Heart left ventricle (tissue), 16 donors: ENCODE results near the gene DBX2. TPM values are rescaled to one million over a fixed set of nuclear protein-coding genes. Genes with fewer than 3 reads are reported as not detected.
"Not testable (repeated sequence)": the region's sequence is repeated elsewhere in the genome, so short reads cannot be mapped to it uniquely, and the experiment has no call there.

Source experiments
- ATAC-seq, 4 donors: fragments of 200-7000 bp; cut with Tn5 transposase; one replicate each; pipeline ENCODE4 v1.9.1; 2020 to 2022; ENCODE audit warnings: moderate library complexity in 4 of 4, mild to moderate bottlenecking in 3 of 4, moderate number of reproducible peaks in 1 of 4
- DNase-seq, 5 donors: peaks; one replicate each; pipeline ENCODE4 v3.0.0-alpha.2; 2020
- H3K27ac ChIP-seq, 12 donors: fragments of 200-600 bp; sonication (generic) in 4 of 12; one replicate each; pipeline versions ENCODE4 v1.5.0 to v1.8.0; 2016 to 2022; ENCODE audit warnings: mild to moderate bottlenecking in 2 of 12
- H3K27me3 ChIP-seq, 9 donors: fragments of 200-600 bp; sonication (generic) in 2 of 9; one replicate each; pipeline versions ENCODE4 v1.5.1 to v1.8.0; 2016 to 2022; ENCODE audit warnings: mild to moderate bottlenecking in 3 of 9
- H3K36me3 ChIP-seq, 9 donors: fragments of 200-600 bp; sonication (generic) in 2 of 9; one replicate each; pipeline versions ENCODE4 v1.5.0 to v1.8.0; 2018 to 2022; ENCODE audit warnings: mild to moderate bottlenecking in 2 of 9
- H3K4me1 ChIP-seq, 12 donors: fragments of 200-600 bp; sonication (generic) in 4 of 12; one replicate each; pipeline versions ENCODE4 v1.5.0 to v1.8.0; 2016 to 2022; ENCODE audit warnings: mild to moderate bottlenecking in 3 of 12
- H3K4me3 ChIP-seq, 12 donors: fragments of 200-600 bp; sonication (generic) in 4 of 12; one replicate each; pipeline versions ENCODE4 v1.5.0 to v1.8.0; 2017 to 2022; ENCODE audit warnings: mild to moderate bottlenecking in 9 of 12, moderate library complexity in 4 of 12
- H3K9me3 ChIP-seq, 12 donors: fragments of 200-600 bp; sonication (generic) in 4 of 12; one replicate each; pipeline versions ENCODE4 v1.5.0 to v1.8.0; 2016 to 2022; ENCODE audit warnings: mild to moderate bottlenecking in 1 of 12
- CTCF ChIP-seq, 12 donors: fragments of 200-600 bp; sonication (generic) in 4 of 12; IDR thresholded peaks; one replicate each; pipeline versions ENCODE4 v1.5.0 to v1.8.0; 2018 to 2022; ENCODE audit warnings: antibody characterized with exemption in 12 of 12, mild to moderate bottlenecking in 5 of 12
- POLR2A ChIP-seq, 2 donors: fragments of 450-650 bp; IDR thresholded peaks; one replicate each; pipeline ENCODE4 v1.6.1; 2017; ENCODE audit warnings: antibody characterized with exemption in 2 of 2, mild to moderate bottlenecking in 2 of 2, moderate library complexity in 2 of 2
- WGBS, 4 donors: extraction: QIAGEN DNeasy Blood & Tissue Kit in 2 of 4; methylation state at CpG; one replicate each; pipeline versions ENCODE4 v1.1.5 to v1.1.7; 2013 to 2018; 5-methylcytosine and 5-hydroxymethylcytosine counted together
- intact Hi-C, 10 donors: fragments of 100-400 bp; cut with DNase I; formaldehyde crosslinking; loops; one replicate each; pipeline versions ENCODE4 v1.11.1 to v1.14.2; 2022
- polyA plus RNA-seq, 2 donors: library from polyadenylated mRNA; stranded (reverse); fragments of 200-250 nt; gene quantifications; one replicate each; pipeline ENCODE4 v1.2.3, GENCODE V29; 2013
- total RNA-seq, 9 donors: library from RNA; depleted of rRNA in 2 of 9; stranded (reverse); fragments of >200 nt in 2 of 9; fragmentation: NEBNext Ultra II Directional in 3 of 9; extraction: Animal tissue kit (Norgen Biotek cat#: 25700) in 3 of 9; gene quantifications; one replicate each; pipeline versions ENCODE4 v1.1.0 to v1.2.4, GENCODE V29; 2016 to 2023
- donor health status: ischemic (EF 13 %, LVEDD 7.1; RV severe dilation, severe dysfunction).
- donor health status: healthy with polysubstance abuse.
- donor health status: DM: no; HTN: yes; CAD: no.
- donor health status: DM: no; HTN: no; CAD: no.
- donor health status: ischemic (EF 25% LVEDD 6.9; RV normal size, moderate dysfunction).
- donor health status: ischemic (EF 25% LVEDD 5.7; RV mildly dilated, moderate dysfunction).
- donor health status: healthy.
- donor health status: DM: yes; HTN: yes; CAD: no.
- donor health status: ischemic (EF 35%, LVEDD 5.7; RV mildly dilated, moderate dysfunction).
- donor health status: nonischemic (EF 11% LVEDD 7.7; RV severe dilation, severe dysfunction).
- donor health status: DM: yes; HTN: yes; CAD: no.
- donor health status: PGD.
- donor health status: ischemic (EF 29% LVEDD 5.4; RV normal size, mild dysfunction).
- donor health status: nonischemic (EF 23%, LVEDD 6.1; RV moderate dilation, normal function).

Gene DBX2
- total and polyA plus RNA-seq, 11 donors: 0.32 to 0.45 TPM; not detected in 9

DNA sequence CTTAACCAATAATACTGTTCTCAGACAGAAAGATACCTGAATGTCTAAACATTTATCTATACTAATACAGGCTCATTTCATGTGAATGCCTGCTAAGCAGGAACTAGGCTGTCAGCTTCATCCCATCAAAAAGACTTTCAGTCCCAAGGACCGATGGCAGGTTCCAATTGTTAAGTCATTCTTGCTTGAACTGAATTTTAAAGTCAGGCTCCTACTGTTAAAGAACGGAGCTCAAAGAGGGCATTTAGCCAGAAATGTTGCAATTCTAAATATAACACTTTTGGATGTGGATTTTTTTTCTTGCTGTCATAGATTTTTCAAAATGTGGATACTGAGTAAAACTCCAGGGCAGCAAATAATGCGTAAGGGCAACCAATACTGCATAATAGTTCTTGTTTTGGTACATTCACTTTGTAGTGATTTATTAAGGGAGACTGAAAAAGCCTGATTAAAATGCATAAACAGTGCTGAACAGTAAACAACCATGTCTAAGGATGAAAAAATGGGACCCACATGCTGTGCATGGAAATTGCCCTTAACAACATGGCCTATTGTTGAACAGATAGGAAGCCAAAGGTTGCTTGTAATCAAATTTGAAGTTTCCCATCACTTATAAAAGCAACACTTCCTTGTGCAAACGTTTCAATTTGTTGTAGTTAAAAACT, 38.6 kb upstream of the DBX2 start:
- TF ChIP-seq POLR2A (IDR thresholded peaks at IDR 0.05) (no peak), CTCF (IDR thresholded peaks at IDR 0.05) (no peak)
- intact Hi-C loops: no loop called here
- ATAC-seq (no peak), DNase-seq (no peak)
- H3K4me1 ChIP-seq: no peaks in the 10 kb centered on the region
- peaks cover 0 to 13% (median 2%) of the 10 kb centered on the region in 12 donors for H3K9me3 ChIP-seq
- 43 to 49% (median 46%) methylated on average over 4 of the region's 4 CpGs for WGBS, 4 donors
- H3K27ac ChIP-seq: peak overlapping the region in 1 of 12 donors; percentile 27
- no peak overlapping the region for H3K4me3 ChIP-seq
- peaks cover 0 to 5% (median 0%) of the 10 kb centered on the region in 9 donors for H3K27me3 ChIP-seq
- H3K36me3 ChIP-seq: no peaks in the 10 kb centered on the region

- ATAC-seq: no peak
- 67 to 88% (median 83%) methylated on average over 1 of the region's 1 CpG for WGBS, 4 donors
- Histone ChIP-seq H3K4me3 (no peak overlapping the region), H3K36me3 (no peaks in the 10 kb centered on the region), H3K27me3 (no peaks in the 10 kb centered on the region), H3K9me3 (peaks cover 0 to 13% (median 2%) of the 10 kb centered on the region in 12 donors), H3K4me1 (no peaks in the 10 kb centered on the region), H3K27ac (no peak overlapping the region)
- intact Hi-C loops: no loop called here
- TF ChIP-seq POLR2A (IDR thresholded peaks at IDR 0.05): no peak
- no peak for TF ChIP-seq CTCF (IDR thresholded peaks at IDR 0.05)
- no peak for DNase-seq
Measured at GRCh38 chr12:45088608-45089007, 37.7 kb upstream of the DBX2 start.

GRCh38 chr12:45084248-45084647, 33.3 kb upstream of the DBX2 start:
- DNase-seq, ATAC-seq, intact Hi-C loops, H3K27ac ChIP-seq, H3K4me3 ChIP-seq, H3K4me1 ChIP-seq, H3K36me3 ChIP-seq, H3K27me3 ChIP-seq: not testable (repeated sequence)
- H3K9me3 ChIP-seq: peaks cover 0 to 13% (median 2%) of the 10 kb centered on the region in 12 donors
- 90 to 96% (median 92%) methylated on average over 3 of the region's 3 CpGs for WGBS, 4 donors

DNA sequence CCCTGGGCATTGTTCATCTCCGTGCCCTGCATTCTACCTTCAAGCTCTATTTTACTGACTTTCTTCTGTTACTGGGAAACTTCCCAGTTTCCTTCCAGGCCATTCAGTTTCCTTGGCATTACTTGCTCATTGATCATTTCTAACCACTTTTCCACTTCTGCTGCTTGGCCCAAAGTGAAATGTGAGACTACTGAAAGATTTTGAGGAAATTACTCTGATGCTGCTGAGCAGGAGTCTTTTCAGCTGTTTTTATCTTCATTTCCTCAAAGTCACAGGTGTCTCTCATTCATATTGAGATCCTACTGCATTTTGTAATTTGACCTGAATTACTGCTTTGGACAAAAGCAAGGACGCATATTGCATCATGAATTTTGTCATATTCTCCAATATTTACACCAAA, 26.4 kb upstream of the DBX2 start:
- ATAC-seq (no peak), DNase-seq (no peak)
- Histone ChIP-seq H3K4me1 (no peaks in the 10 kb centered on the region), H3K4me3 (no peak overlapping the region), H3K27ac (no peak overlapping the region), H3K27me3 (no peaks in the 10 kb centered on the region), H3K36me3 (no peaks in the 10 kb centered on the region), H3K9me3 (no peaks in the 10 kb centered on the region)
- no peak for TF ChIP-seq POLR2A (IDR thresholded peaks at IDR 0.05)
- no peak for TF ChIP-seq CTCF (IDR thresholded peaks at IDR 0.05)
- intact Hi-C loops: no loop called here
- 67 to 74% (median 69%) methylated on average over 2 of the region's 2 CpGs for WGBS, 4 donors
